ENCODE measurements around the gene G3BP2.

The G3BP2 gene

DNA sequence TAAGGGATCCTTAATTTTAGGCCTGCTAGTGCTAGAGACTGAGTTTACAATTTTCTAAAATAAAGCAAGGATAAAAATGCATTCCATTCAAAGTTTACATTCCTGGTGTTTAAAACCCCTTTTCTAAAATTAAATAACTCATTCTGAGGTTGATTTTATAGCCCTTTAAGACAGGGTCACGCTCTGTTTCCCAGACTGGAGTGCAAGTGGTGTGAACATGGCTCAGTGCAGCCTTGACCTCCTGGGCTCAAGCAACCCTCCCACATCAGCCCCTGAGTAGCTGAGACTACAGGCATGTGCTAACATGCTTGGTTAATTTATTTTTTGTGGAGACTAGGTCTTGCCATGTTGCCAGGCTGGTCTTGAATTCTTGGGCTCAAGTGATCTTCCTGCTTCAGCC is 36.0 kb downstream of the G3BP2 start:
- DNase-seq, result no peak

DNA sequence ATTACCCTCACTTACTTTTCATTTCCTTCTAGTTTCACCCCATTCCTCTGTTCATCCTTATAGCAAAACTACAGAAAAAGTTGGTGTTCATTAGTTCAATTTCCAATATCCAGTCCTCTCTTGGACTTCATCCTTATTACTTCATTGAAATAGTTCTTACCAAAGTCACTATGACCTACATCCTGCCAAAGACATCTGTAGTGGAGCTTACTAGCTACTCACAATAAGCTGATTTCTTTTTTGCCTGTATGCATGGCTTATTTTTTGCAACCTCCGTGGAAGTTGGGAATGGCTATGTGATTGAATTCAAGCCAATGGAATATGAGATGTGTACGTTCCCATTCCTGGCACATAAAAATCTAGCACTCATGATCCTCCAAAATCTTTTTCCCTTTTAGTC is 38.3 kb downstream of the G3BP2 start:
- DNase-seq, result no peak

DNA sequence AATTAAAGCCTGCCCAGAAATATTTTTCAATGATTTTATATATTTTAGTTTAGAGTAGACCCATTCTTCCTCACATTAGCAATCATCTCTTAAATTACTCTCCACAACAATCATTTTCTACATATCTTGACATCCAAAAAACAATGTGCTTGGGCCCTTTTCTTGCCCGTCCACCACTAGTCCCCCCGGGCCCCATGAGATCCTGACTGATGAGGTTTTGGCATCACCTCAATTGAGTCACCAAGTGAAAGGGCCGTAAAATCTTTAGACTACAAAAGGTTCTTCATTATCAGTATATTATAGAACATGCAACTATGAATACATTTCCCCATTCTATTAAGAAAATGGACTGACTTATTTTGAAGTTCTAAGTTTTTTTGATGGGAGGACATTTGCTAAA is 38.9 kb downstream of the G3BP2 start:
- DNase-seq, result no peak

DNA sequence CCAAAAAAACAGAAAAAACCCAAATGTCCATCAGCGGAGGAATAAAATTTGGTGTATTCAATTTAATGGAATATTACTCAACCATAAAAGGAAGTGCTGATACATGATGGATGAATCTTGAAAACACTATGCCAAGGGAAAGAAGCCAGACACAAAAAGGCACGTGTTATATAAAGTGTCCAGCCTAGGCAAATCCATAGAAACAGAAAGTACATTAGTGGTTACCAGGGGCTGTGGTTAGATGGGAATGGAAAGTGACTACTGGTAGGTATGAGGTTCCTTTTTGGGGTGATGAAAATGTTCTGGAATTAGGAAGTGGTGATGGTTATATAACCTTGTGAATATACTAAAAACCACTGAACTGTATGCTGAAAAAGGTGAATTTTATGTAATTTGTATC is 39.4 kb downstream of the G3BP2 start:
- DNase-seq, result no peak

DNA sequence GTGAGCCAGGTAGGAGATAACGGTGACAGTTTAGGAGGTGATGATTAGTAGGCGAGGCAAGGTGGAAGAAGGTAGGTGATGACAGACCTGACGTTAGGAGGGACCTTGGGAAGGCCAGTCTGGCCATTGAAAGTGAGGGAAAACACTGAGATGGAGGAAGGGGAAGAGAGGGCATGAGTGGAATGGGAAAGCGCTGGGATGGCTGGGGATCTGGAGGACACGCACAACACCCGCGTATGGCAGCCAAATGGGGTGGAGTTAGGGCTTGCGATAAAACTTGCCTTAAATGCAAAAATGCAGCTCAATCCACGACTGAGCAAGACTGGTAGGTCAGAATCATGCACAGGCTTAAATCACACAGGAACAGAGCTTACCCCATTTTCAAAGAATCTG is 42.3 kb downstream of the G3BP2 start:
- no peak for DNase-seq

DNA sequence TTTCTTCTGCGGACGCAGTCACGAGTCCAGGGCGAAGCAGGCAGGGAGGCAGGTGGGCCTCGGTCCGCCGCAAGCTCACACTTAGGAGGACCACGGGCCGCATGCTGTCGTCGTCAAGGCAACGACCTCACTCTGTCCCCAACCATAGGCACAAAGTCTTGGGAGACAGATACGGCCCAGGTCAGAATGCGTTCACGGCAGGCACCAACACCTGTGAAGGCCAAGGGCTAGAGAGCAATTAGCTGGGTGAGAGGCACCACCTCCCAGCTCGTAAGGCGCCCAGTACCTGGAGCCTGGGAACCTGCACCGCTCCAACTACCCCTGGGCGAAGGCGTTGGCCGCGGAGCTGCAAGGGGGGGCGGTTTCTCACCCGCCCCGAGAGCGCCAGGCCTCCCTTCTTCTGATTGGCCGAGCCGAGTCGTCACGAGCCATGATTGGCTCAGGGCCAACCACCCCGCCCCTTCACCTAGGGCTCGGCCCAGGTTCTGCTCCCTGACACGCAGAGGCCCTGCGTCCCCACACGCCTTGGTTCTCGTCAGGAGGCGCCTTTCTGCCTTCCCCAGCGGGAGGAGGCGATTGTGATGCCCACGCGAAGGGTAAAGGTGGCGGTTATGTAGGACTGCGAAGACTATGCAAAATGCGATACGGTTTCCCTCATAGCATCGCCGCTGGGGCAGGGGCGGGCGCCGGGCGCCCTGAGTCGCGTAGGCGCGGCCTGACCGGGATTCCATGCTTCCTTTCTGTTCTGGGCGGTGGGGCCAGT is 42.9 kb downstream of the G3BP2 start, which contains the start of gene CDKL2:
Gene CDKL2 (minus strand): TSS at position 355 of the 763 bp plus-strand sequence. CDS start 4,540 bp downstream, outside the sequence.
- DNase-seq, result peak; percentile 83

DNA sequence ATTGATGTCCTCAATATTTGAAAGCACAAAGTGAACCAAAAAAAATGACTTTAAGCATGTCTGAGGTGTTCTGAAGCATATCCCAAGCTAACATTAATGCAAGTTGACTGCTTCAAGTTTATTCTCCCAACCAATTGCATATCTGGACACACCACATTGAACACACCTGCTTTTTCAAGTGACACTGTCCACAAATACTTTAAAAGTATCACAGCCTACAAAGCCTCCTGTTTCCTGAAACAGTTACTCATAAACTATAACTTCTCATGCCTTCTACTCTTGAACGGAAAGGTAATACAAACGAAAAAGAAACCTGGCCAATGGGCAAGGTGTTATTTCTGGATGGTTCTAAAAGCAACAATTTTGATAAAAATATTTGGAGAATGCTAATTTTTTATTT is 44.0 kb downstream of the G3BP2 start:
- DNase-seq, result no peak

DNA sequence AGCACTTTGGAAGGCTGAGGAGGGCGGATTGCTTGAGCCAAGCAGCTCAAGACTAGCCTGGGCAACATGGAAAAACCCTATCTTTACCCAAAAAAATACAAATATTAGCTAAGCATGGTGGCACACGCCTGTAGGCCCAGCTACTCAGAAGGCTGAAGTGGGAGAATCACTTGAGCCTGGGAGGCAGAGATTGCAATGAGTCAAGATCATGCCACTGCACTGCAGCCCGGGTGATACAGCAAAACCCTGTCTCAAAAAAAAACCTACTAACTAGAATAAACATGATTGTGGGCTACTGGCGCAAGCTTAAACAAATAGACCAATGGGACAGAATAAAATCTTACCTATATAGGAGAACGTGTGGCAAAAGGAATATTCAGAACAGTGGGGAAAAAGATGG is 50.2 kb downstream of the G3BP2 start:
- DNase-seq, result no peak

DNA sequence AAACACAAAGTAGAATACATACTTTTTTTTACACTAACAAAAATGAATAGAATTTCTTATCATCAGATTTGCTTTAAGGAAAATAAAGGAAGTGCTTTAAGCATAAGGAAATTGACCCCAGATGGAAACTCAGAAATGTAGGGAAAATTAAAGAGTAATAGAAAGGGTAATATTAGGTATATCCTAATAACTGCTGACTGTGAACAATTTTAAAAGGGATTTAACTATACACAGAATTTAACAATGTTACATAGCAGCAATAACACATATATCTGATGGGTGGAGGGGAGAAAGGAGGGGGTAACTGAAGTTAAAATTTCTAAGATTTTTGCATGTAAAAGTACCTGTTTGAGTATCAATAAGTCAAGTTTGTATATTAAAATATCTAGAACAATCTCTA is 51.5 kb downstream of the G3BP2 start:
- no peak for DNase-seq

DNA sequence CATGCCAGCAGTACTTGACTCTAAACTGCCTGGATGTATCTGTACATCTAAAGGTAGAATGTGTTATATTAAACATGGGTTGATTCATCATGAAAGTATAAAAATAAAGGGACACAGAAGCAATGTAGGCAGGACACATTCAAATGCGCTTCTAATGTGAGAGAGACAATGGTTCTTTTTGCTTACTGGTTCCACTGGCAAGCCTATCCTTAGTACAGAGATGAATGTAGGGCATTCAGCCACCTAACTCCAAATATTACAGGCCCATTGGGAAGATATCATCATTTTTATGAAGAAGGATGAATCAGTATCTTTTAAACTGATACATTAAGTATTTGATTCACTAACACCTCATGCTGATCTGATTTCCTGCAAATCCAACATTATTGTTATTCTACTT is 60.9 kb downstream of the G3BP2 start:
- DNase-seq, result no peak

DNA sequence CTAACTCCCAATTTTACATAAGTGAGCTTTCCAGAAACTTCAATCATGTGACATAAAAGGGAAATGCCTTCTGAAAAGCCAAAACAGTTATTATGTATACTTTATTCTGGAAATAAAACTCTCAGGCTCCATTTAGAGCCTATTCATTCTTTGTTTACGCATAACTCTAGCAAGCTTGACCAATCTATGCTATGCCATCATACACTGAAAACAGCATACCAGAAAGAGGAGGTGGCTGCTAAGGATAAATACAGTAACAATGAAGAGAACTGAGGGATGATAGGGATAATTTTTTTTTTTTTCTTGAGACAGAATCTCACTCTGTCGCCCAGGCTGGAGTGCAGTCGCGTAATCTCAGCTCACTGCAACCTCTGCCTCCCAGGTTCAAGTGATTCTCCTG is 67.3 kb downstream of the G3BP2 start:
- DNase-seq, result no peak

DNA sequence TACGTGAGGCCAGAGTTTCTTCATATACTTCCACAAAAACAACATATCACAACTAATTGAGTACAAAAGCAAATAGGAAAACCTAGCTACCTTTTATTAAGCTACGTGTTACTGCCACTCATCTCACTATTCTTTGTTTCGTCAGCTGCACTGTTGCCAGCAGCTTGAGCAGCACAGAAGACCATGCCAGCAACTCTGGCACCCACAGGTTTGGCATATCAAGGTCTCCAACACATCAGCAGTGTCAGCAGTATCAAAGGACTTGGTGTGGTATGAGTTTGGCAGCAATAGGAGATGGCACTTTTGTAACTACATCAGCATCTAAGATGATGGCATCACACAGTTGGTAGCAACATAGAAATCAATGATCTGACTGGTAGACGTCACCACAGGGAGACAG is 73.6 kb downstream of the G3BP2 start:
- DNase-seq, result no peak

DNA sequence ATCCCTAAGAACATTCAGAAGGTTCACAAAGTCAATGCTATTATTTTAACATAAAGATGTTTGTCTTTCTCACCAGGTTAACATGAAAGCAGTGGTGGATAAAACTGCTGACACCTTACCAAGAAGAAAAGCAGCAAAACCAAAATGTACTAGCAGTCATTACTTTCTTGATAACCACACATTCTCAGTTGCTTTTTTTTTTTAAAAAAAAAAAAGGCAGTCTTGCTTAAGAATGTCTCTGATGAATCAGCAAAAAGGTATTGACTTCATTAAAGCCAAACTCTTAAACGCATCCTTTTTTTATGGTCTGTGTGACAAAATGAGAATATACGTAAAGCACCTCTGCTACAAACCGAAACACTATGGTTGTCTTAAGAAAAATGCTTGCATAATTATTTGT is 74.8 kb downstream of the G3BP2 start:
- DNase-seq, result no peak

DNA sequence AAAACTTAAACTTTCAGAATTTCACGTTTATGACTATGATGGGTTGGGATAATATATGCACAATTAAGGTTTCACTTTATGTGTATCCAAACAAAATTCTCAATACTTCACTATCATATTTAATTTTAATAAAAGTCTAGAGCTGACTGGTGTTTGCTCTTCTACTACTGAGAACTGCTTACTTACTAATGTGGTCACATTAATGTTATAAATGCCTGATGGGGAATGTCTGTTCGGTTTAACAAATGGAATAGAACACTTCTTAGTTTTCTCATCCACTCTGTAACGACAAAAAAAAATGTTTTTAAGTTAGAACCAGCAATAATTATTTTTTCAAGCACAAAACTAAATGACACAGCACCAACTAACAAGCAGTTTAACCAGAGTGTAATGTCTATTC is 77.2 kb downstream of the G3BP2 start:
- DNase-seq, result no peak

DNA sequence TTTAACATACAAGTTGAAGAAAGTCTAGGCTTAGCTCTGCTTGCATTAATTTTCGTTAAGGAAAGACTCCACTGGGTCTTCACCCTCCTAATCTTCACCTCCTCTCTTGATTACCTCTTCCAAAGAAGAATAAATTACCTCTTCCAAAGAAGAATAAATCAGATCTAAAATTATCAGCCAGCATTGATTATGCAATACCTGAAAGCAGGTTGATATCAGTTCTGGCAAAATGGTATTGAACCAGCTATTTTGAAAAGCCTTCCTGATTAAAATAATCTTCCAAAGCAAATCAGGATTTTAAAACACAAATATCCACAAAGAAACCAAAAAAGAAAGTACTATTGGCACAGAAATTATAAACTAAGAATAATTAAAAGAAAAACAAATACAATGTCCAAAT is 79.8 kb downstream of the G3BP2 start:
- no peak for DNase-seq

All from NCI-H748 treated with DMSO at 0.1 percent for 48 hours (cell line).